HG03066 (cell line): Measurements from ENCODE around the gene THSD8.

Experiments used
- ATAC-seq: cut with Tn5 transposase; IDR thresholded peaks from one replicate; pipeline ENCODE4 v1.9.1; 2021; ENCODE audit warnings: low read depth; ENCODE audit not compliant: unreplicated experiment

The THSD8 gene

DNA sequence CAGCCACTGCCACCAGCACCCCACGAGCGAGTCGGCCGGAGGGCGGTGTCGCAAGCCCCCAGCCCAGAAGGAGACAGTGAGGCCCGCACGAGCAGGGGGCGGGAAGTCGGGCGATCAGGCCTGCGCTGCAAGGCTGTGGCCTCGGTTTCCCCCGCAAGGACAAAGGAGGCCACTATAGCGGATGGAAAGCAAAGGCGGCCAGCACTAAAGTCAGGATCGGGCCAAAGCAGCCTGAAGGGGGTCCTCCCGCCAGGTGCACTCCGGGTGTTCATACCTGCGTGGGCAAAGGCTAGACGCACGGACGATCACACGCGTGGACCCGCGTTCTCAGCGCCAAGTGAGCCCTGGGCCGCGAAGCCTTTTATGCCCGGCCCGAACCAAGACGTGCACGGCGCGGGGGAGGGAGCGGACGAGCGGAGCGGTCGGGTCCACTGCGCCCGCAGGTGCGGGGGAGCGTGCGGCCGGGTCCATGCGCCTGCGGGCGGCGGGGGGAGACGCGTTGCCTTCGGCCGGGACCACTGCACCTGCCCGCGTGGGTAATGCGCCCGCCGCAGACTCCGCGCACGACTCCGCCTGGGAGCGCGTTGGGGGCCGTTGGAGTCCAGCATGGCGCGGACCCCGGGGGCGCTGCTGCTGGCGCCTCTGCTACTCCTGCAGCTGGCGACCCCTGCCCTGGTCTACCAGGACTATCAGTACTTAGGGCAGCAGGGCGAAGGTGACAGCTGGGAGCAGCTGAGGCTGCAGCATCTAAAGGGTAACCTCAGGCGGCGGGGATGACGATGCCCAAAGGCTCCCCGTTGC is at the start of gene THSD8, which contains the start of gene PRDX2:
THSD8 (plus strand) TSS at position 604 of the 801 bp plus-strand sequence; CDS start at position 607, 3 bp downstream.
PRDX2 (minus strand) TSS at position 335 of the 801 bp plus-strand sequence. CDS start 539 bp downstream, outside the sequence.
- no peak for ATAC-seq

DNA sequence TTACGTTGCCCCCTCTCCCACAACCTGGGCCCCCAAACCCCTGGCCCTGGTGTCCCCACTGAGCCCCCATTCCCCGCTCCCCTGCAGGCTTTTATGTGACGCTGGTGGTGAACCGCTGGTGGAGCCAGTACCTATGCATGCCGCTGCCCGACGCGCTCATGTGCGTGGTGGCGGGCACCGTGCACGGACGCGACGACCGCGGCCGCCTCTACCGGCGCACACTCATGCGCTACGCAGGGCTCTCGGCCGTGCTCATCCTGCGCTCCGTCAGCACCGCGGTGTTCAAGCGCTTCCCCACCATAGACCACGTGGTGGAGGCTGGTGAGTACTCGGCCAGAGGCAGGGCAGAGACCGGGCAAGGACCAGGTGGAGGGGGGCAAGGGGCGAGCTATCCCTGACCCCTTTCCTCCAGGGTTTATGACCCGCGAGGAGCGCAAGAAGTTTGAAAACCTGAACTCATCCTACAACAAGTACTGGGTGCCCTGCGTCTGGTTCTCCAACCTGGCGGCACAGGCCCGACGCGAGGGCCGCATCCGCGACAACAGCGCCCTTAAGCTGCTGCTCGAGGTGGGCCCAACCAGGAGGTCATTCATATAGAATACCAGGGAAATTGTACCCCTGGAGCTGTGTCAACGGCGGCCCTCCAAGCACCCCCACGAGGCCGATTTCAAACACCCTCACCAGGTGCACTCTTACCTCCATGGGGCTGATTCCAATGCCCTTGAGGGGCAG is 47.2 kb upstream of the THSD8 start:
- no peak for ATAC-seq

DNA sequence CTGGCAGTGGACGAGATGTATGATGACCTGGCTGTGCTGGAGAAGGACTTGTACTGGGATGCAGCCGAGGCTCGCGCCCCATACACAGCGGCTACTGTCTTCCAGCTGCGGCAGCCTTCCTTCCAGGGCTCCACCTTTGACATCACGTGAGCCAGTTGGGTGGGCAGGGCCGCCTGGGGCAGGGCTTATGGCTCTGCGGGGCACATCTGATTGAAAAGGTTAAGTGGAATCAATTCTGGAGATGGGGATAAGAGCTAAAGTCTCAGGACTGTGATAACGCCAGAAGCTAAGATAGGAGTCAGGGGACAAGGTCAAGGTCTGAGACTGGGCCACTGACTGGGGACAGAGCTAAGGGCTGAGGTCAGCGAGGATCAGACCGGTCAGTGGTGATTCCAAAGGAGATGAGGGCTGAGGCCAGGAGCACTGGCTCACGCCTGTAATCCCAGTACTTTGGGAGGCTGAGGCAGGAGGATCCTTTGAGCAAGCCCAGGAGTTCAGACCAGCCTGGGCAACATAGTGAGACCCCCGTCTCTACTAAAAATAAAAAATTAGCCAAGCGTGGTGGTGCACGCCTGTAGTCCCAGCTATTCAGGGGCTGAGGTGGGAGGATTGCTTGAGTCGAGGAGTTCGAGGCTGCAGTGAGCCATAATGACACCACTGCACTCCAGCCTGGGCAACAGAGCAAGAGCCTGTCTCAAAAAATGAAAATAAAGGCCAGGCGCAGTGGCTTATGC is 45.6 kb upstream of the THSD8 start:
- ATAC-seq, result no peak

DNA sequence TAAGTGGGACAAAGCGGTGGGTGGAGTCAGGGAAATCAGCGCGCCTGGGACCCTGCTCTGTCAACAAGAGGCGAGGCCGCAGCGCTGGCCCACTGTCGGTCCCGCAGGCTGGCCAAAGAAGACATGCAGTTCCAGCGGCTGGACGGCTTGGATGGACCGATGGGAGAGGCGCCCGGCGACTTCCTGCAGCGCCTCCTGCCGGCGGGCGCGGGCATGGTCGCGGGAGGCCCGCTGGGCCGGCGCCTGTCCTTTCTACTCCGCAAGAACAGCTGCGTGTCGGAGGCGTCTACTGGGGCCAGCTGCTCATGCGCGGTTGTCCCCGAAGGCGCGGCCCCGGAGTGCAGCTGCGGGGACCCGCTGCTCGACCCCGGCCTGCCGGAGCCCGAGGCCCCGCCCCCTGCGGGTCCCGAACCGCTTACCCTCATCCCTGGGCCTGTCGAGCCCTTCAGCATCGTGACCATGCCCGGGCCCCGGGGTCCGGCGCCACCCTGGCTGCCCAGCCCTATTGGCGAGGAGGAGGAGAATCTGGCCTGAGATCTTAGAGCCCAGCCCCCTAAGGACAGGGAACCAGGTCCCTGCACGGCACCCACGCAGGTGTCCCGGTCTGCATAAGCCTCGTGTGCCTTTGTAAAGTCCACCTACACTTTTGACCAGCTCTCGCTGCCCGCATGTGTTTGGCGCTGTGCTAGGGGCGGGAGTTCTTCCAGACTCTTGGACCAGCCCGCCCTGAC is 44.2 kb upstream of the THSD8 start:
- no peak for ATAC-seq

DNA sequence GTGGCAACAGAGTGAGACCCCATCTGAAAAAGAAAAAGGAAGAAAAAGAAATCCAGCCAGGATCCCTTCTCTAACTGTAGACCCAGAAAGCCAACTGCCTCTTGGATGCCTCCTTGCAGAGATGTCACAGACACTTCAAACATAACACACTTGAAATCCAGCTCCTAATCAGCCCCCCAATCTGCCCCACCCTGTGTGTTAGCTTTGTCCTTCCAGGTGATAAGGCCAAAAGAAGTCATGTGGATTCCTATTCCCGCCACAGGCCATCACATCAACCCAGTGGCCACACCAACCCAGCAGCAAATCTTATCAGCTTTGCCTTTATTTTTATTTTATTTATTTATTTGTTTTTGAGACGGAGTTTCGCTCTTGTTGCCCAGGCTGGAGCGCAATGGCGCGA is 42.2 kb upstream of the THSD8 start:
- no peak for ATAC-seq

DNA sequence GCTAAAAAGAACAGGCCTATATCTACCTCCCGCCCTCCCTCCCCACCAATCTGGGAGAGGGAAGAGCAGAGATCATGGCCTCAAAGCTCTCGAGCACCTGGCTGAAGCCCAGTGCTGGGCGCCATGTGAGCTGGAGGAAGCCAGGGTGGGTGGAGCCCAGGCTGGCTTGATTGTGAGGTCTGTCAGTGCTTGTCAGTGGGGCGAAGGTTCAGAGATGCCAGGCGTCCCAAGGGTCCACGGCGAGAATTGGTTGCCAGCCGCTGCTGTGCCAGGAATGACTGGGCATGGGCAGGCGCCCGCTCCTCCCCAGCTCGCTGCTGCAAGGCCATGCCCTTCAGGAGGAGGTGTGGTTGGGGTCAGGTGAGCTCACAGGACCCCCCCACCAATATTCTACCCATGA is 38.8 kb upstream of the THSD8 start:
- no peak for ATAC-seq

DNA sequence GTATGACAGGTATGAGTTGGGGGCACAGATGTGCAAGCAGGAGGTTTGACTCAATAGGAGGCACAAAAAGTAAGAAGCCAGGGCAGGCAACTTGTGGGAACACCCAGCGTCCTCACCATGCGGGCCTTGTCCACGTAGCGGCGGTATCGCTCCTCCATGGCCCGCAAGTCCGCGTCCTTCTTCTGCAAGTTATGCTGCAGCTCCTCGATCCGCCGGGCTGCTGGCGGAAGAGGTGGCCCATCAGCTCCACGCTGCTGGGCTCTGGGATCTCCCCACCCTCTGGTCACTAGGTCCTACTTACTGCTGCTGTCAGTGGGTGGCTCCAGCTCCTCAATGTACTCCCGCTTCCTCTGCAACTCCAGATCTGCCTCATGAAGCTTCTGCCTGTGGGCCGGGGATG is 37.2 kb upstream of the THSD8 start:
- ATAC-seq, result no peak

DNA sequence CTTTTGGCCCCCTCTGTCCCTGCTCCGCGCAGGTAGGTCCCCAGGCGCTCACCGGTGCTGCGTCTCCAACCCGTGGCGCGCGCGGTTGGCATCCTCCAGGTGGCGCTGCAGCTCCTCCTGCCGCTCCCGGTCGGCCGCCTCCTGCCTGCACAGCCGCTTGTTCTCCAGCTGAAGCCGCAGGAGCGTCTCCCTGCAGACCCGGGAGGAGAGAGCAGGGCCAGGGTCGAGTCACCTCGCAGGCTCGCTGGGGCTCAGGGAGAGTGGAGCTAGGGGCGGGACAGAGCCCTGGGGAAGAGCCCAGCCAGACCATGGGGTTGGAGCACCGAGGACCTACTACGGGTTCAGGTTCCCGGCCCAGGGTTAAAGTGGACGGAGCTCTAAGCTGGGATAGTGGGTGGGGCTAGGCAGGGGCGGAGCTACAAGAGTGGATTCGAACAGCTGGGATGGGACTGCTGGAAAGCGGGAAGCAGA is 35.8 kb upstream of the THSD8 start:
- ATAC-seq, result no peak

DNA sequence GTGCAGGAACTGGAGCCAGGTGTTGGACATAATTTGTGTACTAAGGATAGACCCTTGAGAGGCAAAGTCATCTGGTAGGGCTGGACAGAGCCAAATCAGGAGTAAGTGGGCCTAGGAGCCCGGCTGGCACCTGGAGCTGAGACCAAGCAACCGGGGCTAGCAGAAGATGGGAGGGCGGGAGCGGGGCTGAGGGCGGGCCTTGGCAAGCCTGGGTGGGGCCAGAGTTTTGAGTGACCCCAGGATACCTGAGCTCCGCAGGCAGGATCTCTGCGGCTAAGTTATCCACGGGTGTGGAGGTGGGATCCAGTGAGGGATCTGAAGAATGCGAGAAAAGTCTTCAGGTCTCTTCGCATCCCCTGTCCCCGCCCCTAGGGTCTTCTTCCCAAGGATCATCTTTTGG is 34.7 kb upstream of the THSD8 start:
- no peak for ATAC-seq

DNA sequence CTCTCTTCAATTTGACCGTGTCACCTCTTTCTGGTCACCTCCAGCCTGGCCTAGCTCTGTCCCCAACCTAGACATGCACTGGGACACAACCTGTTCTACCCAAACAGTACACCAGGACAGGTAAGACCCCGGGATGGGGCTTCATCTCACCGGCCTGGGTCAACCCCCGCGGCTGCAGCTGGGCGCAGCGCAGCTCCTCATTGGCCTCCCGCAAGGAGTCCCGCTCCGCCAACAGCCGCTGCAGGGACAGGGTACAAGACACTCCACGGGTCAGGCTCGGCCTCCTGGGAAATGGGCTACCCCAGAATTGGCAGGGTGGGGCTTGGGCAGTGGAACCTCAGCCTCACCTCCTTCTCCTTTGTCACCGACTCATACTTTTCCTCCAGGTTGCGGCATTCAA is 34.2 kb upstream of the THSD8 start:
- ATAC-seq, result no peak

DNA sequence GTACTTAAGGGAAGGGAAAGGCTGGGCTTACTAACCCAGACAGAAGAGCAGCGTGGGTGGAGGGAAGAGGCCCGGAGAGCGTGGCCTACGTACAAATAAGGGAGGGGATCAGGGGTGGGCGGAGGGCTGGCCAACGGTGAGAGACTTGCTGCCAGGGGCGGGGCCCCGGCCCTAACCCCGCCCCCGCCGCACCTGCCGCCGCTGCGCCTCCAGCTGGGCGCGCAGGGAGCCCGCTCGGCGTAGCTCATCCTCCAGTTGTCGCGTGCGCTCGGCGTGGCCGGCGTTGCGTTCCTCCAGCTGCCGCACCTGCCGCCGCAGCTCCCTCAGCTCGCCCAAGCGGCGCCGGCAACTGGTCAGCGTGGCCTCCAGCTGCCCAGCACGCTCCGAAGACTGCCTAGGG is 32.2 kb upstream of the THSD8 start:
- ATAC-seq, result no peak

DNA sequence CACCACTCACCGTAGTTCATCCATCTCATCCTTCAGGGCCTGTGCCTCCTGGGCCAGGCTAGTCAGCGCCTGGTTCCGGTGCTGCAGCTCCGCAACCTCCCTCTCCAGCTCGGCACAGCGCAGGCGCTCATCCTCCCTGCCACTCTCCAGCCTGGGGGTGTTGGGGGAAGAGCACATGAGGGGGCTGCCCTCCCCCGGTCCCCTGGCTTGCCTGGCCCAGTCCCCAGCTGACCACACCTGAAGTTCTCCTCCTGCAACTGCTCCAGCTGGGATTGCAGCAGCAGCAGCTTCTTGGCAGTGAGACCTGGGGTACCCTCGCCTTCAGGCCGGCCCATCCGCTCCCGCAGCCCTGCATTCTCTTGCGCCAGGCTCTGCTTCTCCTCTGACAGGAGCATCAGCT is 30.9 kb upstream of the THSD8 start:
- no peak for ATAC-seq

DNA sequence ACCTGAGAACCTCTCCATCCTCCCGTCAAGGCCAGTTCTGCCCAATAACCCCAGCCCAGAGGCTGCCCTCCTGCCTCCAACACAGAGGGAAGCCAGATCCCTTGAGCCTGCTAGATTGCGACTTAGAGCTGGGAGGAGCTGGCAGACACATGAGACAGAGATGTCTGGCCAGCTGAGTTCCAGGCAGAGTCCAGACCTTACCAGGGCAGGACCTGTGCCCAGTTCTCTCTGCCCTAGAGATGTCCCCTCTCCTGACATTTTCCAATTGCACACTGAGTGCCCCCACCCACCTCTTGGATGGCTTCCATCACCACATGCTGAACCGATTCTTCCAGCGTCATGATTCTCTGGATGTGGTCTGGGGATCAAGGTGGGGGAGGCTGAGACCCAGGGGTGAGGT is 29.5 kb upstream of the THSD8 start:
- ATAC-seq, result no peak

DNA sequence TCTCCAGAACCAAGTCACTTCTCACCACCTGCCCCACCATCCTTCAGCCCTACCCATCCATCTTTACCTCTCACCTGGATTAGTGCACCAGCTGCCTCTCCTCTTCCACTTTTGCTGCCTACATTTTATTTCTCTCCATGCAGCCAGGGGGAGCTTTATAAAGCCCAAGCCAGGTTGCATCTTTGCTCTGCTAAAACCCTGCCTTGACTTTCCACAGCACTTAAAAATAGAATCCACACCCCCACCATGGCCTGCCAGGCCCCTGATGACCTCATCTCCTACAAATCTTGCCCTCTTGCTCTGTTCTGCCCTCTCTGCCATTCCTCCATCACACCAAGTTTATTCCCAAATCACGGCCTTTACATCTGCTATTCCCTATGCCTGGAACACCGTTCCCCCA is 28.3 kb upstream of the THSD8 start:
- ATAC-seq, result no peak

DNA sequence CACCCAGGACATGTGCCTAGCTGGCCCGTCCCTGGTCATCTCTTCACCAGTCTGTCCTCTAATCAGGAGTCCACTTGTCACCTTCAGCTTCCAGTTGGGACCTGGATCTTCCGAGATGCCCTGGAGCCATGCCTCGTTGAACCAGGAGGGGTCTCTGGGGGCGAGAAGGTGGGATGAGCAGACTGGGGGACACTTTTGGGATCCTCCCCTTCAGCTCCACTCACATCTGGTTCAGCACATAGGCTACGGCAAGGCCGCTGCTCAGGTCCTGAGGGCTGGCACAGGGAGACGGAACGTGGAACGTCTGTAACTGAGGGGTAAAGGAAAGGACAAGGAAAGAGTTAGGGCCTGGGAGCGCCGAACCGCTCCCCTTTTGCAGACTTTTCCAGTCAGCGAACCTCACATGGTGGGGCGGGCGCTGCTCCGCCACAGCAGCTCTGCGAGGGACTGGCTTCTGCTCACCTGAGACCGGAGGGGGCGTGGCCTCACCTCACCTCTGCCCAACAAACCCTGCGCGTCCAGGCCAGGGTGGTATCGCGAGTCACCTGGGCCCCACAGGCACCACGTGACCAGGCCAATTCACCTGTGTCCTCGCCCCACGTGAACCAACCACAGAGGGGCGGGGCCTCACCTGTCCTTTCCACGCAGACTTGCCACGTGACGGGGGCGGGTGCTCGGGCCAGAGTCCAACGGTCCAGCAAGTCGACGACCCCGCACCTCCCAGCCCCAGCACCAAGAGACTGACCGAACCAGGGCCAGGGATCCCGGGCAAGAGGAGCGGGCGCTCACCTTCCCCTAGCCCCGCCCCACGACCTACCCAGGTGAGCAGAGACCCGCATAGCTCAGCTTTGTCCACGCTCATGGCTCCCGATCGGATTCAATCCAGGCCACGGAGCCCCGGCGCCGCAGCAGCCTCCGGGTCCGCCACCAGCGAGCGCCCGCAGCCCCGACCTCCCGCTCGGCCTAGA is 27.0 kb upstream of the THSD8 start, which contains the start of gene HOOK2:
HOOK2 (minus strand) TSS at position 965 of the 968 bp plus-strand sequence; CDS start at position 862, 103 bp downstream.
- ATAC-seq, result no peak

DNA sequence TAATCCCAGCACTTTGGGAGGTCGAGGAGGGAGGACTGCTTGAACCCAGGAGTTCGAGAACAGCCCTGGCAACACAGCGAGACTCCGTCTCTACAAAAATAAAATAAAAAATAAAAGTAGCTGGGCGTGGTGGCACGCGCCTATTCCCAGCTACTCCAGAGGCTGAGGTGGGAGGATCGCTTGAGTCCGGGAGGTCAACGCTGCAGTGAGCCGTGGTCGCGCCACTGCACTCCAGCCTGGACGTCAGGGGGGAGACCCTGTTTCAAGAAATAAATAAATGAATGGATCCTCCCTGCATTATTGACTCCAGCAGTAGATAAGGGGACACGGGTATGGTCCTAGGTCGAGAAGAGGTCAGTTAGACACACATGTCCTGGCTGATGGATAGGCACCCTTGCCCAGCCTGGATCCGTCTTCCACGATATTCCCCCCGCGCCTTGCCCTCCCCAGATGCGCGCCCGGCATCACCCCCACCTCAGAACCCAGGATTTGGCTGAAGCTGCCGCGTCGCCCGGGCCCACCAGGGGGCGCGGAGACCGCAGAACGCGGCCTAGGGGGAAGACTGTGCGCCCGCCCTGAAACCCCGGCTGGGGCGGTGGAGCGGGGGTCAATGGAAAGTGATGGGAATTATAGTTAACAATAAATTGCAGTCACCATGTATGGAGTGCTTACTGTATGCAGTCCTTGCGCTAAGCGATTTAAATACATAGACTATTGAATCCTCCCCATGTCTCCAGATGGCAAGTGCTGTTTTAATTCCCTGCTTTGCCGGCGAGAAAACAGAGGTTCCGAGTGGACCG is 24.5 kb upstream of the THSD8 start:
- ATAC-seq, result no peak

DNA sequence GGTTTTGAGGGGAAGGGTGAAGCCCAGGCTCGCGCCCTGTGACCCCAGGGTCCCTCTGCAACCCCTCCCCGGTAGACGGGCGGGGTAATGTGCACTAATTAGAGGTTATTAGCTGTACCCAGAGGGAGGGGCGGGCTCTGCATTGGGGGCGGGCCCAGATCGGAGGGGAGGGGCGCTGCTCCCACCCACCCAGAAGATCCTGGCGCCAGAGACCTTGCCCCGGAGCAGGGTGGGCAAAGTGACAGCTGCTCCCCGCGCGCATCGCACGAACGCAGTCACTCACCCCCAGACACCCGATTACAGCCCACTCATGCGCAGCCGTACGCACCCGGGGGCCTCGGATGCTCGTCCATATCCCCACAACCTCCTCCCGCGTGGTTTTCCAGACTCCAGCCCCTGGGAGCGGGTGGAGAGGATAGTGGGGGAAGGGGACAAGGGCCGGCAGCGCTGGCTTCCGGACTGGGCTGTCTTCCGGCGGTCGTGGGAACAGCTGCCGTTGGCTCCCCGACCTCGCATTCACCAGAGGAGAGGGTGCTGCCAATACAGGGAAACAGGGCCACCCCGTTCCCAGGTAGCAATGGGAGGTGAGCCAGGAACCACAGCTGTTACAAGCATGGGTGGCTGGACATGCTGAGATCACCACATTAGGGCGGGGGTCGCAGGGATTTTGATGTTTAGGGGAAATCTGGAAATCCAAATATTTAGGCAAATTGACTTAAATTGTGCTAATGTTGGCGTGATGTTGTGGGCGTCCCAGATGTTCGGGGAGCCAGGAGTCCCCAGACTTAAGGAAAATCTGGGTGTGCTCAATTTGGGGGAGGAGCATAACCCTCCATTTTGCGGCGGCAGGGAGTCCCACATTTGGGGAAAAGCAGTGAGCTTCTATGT is 23.6 kb upstream of the THSD8 start:
- no peak for ATAC-seq

DNA sequence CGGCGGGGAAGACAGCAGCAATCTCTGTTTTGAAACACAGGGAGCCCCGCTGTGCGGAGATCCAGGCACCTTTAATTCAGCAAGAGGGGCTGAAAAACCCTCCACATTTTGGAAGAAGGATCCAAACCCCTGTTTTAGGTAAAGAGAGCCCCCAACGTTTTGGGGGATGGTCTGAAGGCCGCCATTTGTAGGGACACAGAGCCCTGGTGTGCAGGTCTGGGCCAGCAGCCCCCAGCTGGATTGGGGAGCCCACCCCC is 23.0 kb upstream of the THSD8 start:
- ATAC-seq, result no peak
